H1 (cell line): Measurements from ENCODE around the gene TEKT5. TPM values are rescaled to one million over a fixed set of nuclear protein-coding genes. Genes with fewer than 3 reads are reported as not detected.

Experiments used
- CTCF ChIA-PET: fragments of 300-600 bp; sonication (Branson Sonifier 250); formaldehyde crosslinking; loops from one replicate; lab custom pipeline; 2021; ENCODE audit not compliant: partially characterized antibody; lab: Charles Lee
- POLR2A ChIA-PET: fragments of 300-600 bp; sonication (Branson Sonifier 250); formaldehyde crosslinking; loops from one replicate; lab custom pipeline; 2021; ENCODE audit warnings: inconsistent platforms; ENCODE audit not compliant: partially characterized antibody; lab: Charles Lee
- DNase-seq, 2 experiments: peaks; one replicate each; pipeline versions ENCODE4 v3.0.0 to v3.0.0-alpha.2; 2010 to 2022; ENCODE audit warnings: low spot score in 2 of 2, low read depth in 1 of 2, mixed read lengths in 1 of 2
- FAIRE-seq: peaks from 2 replicates; lab custom pipeline; 2011; peaks lifted over from hg19 to GRCh38; lab: Jason Lieb, UNC
- H2AFZ ChIP-seq: 2 replicates; pipeline ENCODE4 v1.8.1; 2012; ENCODE audit warnings: low read length, inconsistent platforms
- H2AK5ac ChIP-seq: 2 replicates; pipeline ENCODE4 v1.6.1; 2013; ENCODE audit warnings: low read depth, low read length
- H2BK120ac ChIP-seq: replicated peaks from 2 replicates; pipeline ENCODE3; 2013; ENCODE audit warnings: low read depth, low read length, inconsistent platforms
- H2BK12ac ChIP-seq: 2 replicates; pipeline ENCODE4 v1.6.1; 2013; ENCODE audit warnings: low read depth, low read length
- H2BK15ac ChIP-seq: 2 replicates; pipeline ENCODE4 v1.6.1; 2013; ENCODE audit warnings: low read length
- H2BK20ac ChIP-seq: 2 replicates; pipeline ENCODE4 v1.6.1; 2013; ENCODE audit warnings: low read length
- H2BK5ac ChIP-seq: 2 replicates; pipeline ENCODE4 v1.6.1; 2013; ENCODE audit warnings: low read depth, low read length
- H3K14ac ChIP-seq: 2 replicates; pipeline ENCODE4 v1.6.1; 2013; ENCODE audit warnings: inconsistent platforms; ENCODE audit not compliant: insufficient read length
- H3K18ac ChIP-seq: 2 replicates; pipeline ENCODE4 v1.6.1; 2013; ENCODE audit warnings: low read length; ENCODE audit errors: extremely low read depth
- H3K23ac ChIP-seq: 2 replicates; pipeline ENCODE4 v1.6.1; 2013; ENCODE audit warnings: inconsistent platforms; ENCODE audit not compliant: insufficient read length
- H3K23me2 ChIP-seq: 2 replicates; pipeline ENCODE4 v1.6.1; 2013; ENCODE audit warnings: low read depth, low read length
- H3K27ac ChIP-seq: 2 replicates; pipeline ENCODE4 v1.6.1; 2011; ENCODE audit warnings: low read depth, low read length, inconsistent platforms
- H3K27me3 ChIP-seq, 4 experiments: replicated peaks in 1 of 4; 1 replicate in 1 of 4; 2 replicates in 3 of 4; pipeline versions ENCODE4 v1.6.1 to v1.8.1; 2011 to 2013; ENCODE audit warnings: low read length in 3 of 4, mild to moderate bottlenecking in 3 of 4, inconsistent platforms in 2 of 4, mixed read lengths in 2 of 4, moderate library complexity in 1 of 4; ENCODE audit not compliant: control insufficient read depth in 3 of 4, insufficient read depth in 3 of 4; ENCODE audit errors: extremely low read depth in 1 of 4
- H3K36me3 ChIP-seq, 4 experiments: 2 replicates each; pipeline versions ENCODE4 v1.6.1 to v1.8.1; 2011 to 2013; ENCODE audit warnings: mild to moderate bottlenecking in 4 of 4, low read length in 3 of 4, moderate library complexity in 2 of 4, control low read depth in 1 of 4, inconsistent platforms in 1 of 4; ENCODE audit not compliant: insufficient read depth in 4 of 4, control insufficient read depth in 2 of 4
- H3K4ac ChIP-seq: replicated peaks from 2 replicates; pipeline ENCODE3; 2013; ENCODE audit warnings: low read length, low read depth, mixed read lengths, inconsistent platforms; ENCODE audit not compliant: insufficient read length
- H3K4me1 ChIP-seq, 4 experiments: replicated peaks in 1 of 4; 1 replicate in 1 of 4; 2 replicates in 3 of 4; pipeline versions ENCODE4 v1.6.1 to v1.8.1; 2011 to 2013; ENCODE audit warnings: low read length in 3 of 4, inconsistent platforms in 2 of 4, mixed read lengths in 1 of 4; ENCODE audit not compliant: insufficient read depth in 4 of 4, control insufficient read depth in 3 of 4
- H3K4me2 ChIP-seq, 2 experiments: 2 replicates each; pipeline versions ENCODE4 v1.6.1 to v1.8.1; 2011 to 2013; ENCODE audit warnings: low read depth in 2 of 2, low read length in 2 of 2, control low read depth in 1 of 2, inconsistent platforms in 1 of 2, mild to moderate bottlenecking in 1 of 2; ENCODE audit not compliant: insufficient read depth in 1 of 2
- H3K4me3 ChIP-seq, 4 experiments: fragments of 200-600, 300-600 bp in 1 of 4; sonication (generic), shearing (Covaris generic), sonication (Bioruptor Twin) in 1 of 4; 2 replicates each; pipeline versions ENCODE4 v1.5.1 to v1.8.1; 2011 to 2016; ENCODE audit warnings: low read length in 4 of 4, low read depth in 3 of 4, control low read depth in 2 of 4, inconsistent platforms in 2 of 4, mild to moderate bottlenecking in 2 of 4, mixed read lengths in 1 of 4, moderate library complexity in 1 of 4; ENCODE audit not compliant: insufficient read depth in 2 of 4; ENCODE audit errors: extremely low read depth in 1 of 4
- H3K56ac ChIP-seq: replicated peaks from 2 replicates; pipeline ENCODE3; 2013; ENCODE audit warnings: low read depth, mild to moderate bottlenecking, mixed read lengths, low read length, inconsistent platforms; ENCODE audit not compliant: insufficient read length
- H3K79me1 ChIP-seq: 2 replicates; pipeline ENCODE4 v1.6.1; 2013; ENCODE audit warnings: low read depth, low read length, control low read depth
- H3K79me2 ChIP-seq, 2 experiments: 2 replicates each; pipeline versions ENCODE4 v1.6.1 to v1.8.1; 2012 to 2013; ENCODE audit warnings: low read length in 2 of 2, mild to moderate bottlenecking in 2 of 2, inconsistent platforms in 1 of 2; ENCODE audit not compliant: insufficient read depth in 2 of 2, control insufficient read depth in 1 of 2
- H3K9ac ChIP-seq, 4 experiments: replicated peaks in 1 of 4; 1 replicate in 1 of 4; 2 replicates in 3 of 4; pipeline versions ENCODE4 v1.6.1 to v1.8.1; 2011 to 2013; ENCODE audit warnings: low read depth in 3 of 4, low read length in 3 of 4, control low read depth in 2 of 4, mild to moderate bottlenecking in 2 of 4, moderate library complexity in 2 of 4, inconsistent platforms in 1 of 4; ENCODE audit errors: extremely low read depth in 1 of 4
- H3K9me3 ChIP-seq, 2 experiments: 2 replicates each; pipeline versions ENCODE4 v1.6.1 to v1.8.1; 2012 to 2013; ENCODE audit warnings: mild to moderate bottlenecking in 2 of 2, moderate library complexity in 2 of 2, control low read depth in 1 of 2, inconsistent platforms in 1 of 2, low read depth in 1 of 2, low read length in 1 of 2, mixed read lengths in 1 of 2; ENCODE audit not compliant: insufficient read depth in 2 of 2
- H4K20me1 ChIP-seq, 2 experiments: replicated peaks in 1 of 2; 2 replicates each; pipeline versions ENCODE3 to v1.8.1; 2011 to 2013; ENCODE audit warnings: inconsistent platforms in 2 of 2, low read length in 2 of 2, mild to moderate bottlenecking in 1 of 2; ENCODE audit not compliant: insufficient read depth in 2 of 2, control insufficient read depth in 1 of 2
- H4K5ac ChIP-seq: 2 replicates; pipeline ENCODE4 v1.6.1; 2013; ENCODE audit warnings: low read length, low read depth, mixed read lengths, inconsistent platforms; ENCODE audit not compliant: insufficient read length
- H4K8ac ChIP-seq: 2 replicates; pipeline ENCODE4 v1.8.0; 2013; ENCODE audit warnings: mild to moderate bottlenecking, moderate library complexity, low read length, inconsistent platforms; ENCODE audit not compliant: insufficient read depth; ENCODE audit errors: extremely low read depth
- H4K91ac ChIP-seq: replicated peaks from 2 replicates; pipeline ENCODE3; 2013; ENCODE audit warnings: low read length, mixed read lengths, inconsistent platforms; ENCODE audit not compliant: insufficient read length
- HDAC6 ChIP-seq: IDR thresholded peaks from one replicate; pipeline ENCODE4 v1.7.1; 2012; ENCODE audit warnings: low read depth, mild to moderate bottlenecking, inconsistent platforms, low read length, moderate library complexity
- RNF2 ChIP-seq: fragments of 200-900, 300-1000 bp; sonication (generic); IDR thresholded peaks from 2 replicates; pipeline ENCODE4 v1.7.1; 2016; ENCODE audit warnings: borderline replicate concordance, low read depth, mild to moderate bottlenecking, antibody characterized with exemption, low read length; ENCODE audit not compliant: poor library complexity, severe bottlenecking; ENCODE audit errors: missing control alignments
- WGBS, 2 experiments: shearing (Covaris generic) in 1 of 2; methylation state at CpG; one replicate each; pipeline versions ENCODE4 v1.1.6 to v1.1.7; 2013 to 2015; ENCODE audit warnings: low lambda C conversion rate in 2 of 2, mixed read lengths in 2 of 2, inconsistent platforms in 1 of 2, low coverage in 1 of 2, missing lambda C conversion rate in 1 of 2; ENCODE audit not compliant: insufficient replicate concordance in 2 of 2, insufficient coverage in 1 of 2, insufficient read length in 1 of 2; ENCODE audit errors: extremely low coverage in 1 of 2, missing lambda C conversion rate in 1 of 2; 5-methylcytosine and 5-hydroxymethylcytosine counted together
- polyA plus RNA-seq, 7 experiments: library from polyadenylated mRNA; depleted of rRNA in 3 of 7; stranded (reverse) in 5 of 7; unstranded in 2 of 7; fragments of >200 nt in 5 of 7; fragments of 200-250 nt in 2 of 7; gene quantifications; 1 replicate in 5 of 7; 2 replicates in 1 of 7; 4 replicates in 1 of 7; pipeline versions ENCODE4 v1.2.1 to v1.2.3, GENCODE V29; 2011 to 2013; ENCODE audit warnings: missing spikeins in 2 of 7, mixed read lengths in 2 of 7
- total RNA-seq: library from RNA; stranded (reverse); fragmentation: NEBNext Ultra II Directional; extraction: Animal tissue kit (Norgen Biotek cat#: 25700); gene quantifications from 2 replicates; pipeline ENCODE4 v1.2.1, GENCODE V29; 2021

TEKT5 gene
- total and polyA plus RNA-seq, 2 of the 8 experiments (the other 6 are each of a cell fraction or from before 2014, with no cell fraction given) = 0.95 TPM; not detected in 1

DNA sequence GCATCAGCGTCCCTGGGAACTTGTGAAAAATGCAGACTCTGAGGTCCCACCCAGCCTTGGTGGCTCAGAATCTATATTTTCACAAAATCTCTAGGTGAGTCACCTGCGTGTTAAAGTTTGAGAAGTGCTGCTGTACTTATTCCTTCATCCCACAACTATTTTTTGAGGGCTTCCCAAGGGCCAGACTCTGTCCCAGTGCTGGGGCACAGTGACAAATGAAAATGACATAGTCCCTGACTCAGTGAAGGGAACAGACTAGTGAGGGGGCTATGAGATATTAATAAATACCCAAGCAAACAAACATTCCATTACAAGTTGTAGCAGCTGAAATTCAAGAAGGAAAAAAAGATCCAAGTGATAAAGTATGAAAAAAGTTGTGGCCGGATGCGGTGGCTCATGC is 104.4 kb downstream of the TEKT5 start:
- H3K27me3 ChIP-seq = no peaks in the 10 kb centered on the region
- no peak overlapping the region for H3K4me3 ChIP-seq
- H4K5ac ChIP-seq = no peak overlapping the region
- H2AFZ ChIP-seq = no peak overlapping the region
- H3K56ac ChIP-seq = no peak overlapping the region
- H2BK15ac ChIP-seq = no peak overlapping the region
- ChIA-PET POLR2A (interaction anchor here (1.1 kb wide), 1 partner anchor 10 kb away, joined by 3 read pairs; the partner anchor contains the start of gene EMP2), CTCF (interaction anchor here (1.6 to 3.2 kb wide), 2 partner anchors 9 to 11 kb away, joined by 4 to 16 read pairs; partner anchors contain the start of gene EMP2)
- H3K23ac ChIP-seq = no peak overlapping the region
- H3K27ac ChIP-seq = no peak overlapping the region
- no peaks in the 10 kb centered on the region for H4K20me1 ChIP-seq
- H4K8ac ChIP-seq = no peak overlapping the region
- no peak overlapping the region for H2AK5ac ChIP-seq
- TF ChIP-seq RNF2 (no peak), HDAC6 (no peak)
- no peaks in the 10 kb centered on the region for H3K9me3 ChIP-seq
- H3K4me2 ChIP-seq = no peak overlapping the region
- H2BK12ac ChIP-seq = no peak overlapping the region
- no peaks in the 10 kb centered on the region for H3K79me1 ChIP-seq
- H3K36me3 ChIP-seq = no peaks in the 10 kb centered on the region; a peak in 1 of 8 replicates
- FAIRE-seq = no peak
- no peaks in the 10 kb centered on the region for H3K79me2 ChIP-seq
- no peaks in the 10 kb centered on the region for H3K23me2 ChIP-seq
- no peak overlapping the region for H2BK120ac ChIP-seq
- H2BK20ac ChIP-seq = no peak overlapping the region
- DNase-seq = no peak
- H3K4ac ChIP-seq = no peak overlapping the region
- whole genome bisulfite sequencing, 2 experiments = 89% methylated on average over 4 of the region's 4 CpGs; no CpG with 5 or more reads in 1 of the 2 experiments
- H3K14ac ChIP-seq = no peak overlapping the region
- H3K18ac ChIP-seq = no peak overlapping the region
- H2BK5ac ChIP-seq = no peak overlapping the region
- no peak overlapping the region for H4K91ac ChIP-seq
- peaks cover under 1 to 4% (median 2%) of the 10 kb centered on the region in 4 experiments; a peak in 4 of 7 replicates for H3K4me1 ChIP-seq
- no peak overlapping the region for H3K9ac ChIP-seq
